GM21619 (cell line): ENCODE measurements around the gene ISCA2.

ENCODE experiments used
- ATAC-seq: cut with Tn5 transposase; IDR thresholded peaks from one replicate; pipeline ENCODE4 v1.9.1; 2021; ENCODE audit not compliant: unreplicated experiment

The ISCA2 gene

DNA sequence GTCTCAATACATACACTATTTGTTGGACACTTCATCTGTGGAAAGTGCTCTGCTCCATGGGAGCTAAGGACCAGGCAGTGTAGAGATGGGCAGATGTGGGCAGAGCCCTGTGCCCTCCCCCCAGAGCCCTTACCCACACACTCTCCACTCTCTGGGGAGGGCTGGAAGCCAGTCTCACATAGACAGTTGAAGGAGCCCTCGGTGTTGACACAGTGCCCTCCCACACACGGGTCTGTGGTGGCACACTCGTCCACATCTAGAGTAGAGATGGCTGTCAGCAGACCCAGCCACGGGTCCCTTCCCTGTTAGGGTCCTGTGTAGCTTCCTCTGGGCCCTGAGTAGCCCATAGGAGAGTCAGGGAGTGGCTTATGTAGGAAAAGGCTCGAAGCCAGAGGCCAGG lies 14.3 kb downstream of the ISCA2 start:
- ATAC-seq, result no peak

- no peak for ATAC-seq
Observed at GRCh38 chr14:74508292-74508731, 14.7 kb downstream of the ISCA2 start.

DNA sequence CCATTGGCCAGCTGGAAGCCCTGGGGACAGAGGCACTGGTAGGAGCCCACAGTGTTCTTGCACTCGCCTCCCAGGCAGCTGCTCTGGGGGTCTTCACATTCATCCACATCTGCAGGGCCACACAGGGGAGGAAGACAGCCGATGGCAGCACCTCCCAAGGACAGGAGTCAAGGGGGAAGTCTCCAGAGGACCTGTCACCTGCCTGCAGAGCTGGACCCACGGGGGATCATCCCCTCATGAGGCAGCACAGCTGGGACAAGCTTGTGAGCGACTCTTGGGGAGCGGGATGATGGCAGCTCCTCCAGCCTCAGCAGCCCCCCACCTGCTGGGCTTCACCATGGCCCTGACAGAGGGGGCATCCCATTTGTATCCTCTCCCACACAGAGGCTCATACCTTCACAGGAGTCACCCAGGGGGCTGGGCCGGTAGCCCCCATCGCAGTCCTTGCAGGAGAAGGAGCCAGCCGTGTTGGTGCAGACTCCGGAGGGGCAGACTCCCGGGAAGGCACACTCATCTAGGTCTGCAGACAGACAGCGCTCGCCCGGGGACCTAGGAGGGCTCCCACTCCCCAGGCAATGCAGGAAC lies 15.4 kb downstream of the ISCA2 start:
- ATAC-seq, result no peak

DNA sequence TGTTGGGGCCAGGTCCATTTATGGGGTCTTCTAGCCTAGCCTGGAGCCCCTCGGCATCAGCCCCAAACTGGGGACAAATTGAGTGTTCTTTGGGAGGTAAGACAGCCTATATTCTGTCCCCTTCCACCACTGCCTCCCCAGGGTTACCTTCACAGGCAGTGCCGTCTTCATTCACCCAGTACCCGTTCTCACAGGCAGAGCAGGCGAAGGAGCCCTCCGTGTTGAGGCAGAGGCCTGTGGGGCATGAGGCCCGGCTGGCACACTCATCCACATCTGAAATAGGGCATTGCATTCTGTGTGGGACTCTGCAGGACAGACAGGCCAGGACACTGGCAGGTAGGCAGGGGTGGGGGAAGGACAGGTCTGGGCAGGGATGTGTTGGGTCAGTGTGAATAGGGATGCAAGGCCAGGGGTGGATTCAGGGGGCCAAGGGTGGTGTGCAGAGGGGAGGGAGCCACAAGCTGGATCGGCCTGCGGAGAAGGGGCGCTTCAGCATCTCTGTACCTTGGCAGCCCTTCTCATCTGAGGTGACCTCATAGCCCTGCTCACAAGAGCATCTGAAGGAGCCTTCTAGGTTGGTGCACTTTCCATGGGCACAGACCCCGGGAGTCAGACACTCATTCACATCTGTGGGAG lies 16.1 kb downstream of the ISCA2 start:
- ATAC-seq, result no peak

DNA sequence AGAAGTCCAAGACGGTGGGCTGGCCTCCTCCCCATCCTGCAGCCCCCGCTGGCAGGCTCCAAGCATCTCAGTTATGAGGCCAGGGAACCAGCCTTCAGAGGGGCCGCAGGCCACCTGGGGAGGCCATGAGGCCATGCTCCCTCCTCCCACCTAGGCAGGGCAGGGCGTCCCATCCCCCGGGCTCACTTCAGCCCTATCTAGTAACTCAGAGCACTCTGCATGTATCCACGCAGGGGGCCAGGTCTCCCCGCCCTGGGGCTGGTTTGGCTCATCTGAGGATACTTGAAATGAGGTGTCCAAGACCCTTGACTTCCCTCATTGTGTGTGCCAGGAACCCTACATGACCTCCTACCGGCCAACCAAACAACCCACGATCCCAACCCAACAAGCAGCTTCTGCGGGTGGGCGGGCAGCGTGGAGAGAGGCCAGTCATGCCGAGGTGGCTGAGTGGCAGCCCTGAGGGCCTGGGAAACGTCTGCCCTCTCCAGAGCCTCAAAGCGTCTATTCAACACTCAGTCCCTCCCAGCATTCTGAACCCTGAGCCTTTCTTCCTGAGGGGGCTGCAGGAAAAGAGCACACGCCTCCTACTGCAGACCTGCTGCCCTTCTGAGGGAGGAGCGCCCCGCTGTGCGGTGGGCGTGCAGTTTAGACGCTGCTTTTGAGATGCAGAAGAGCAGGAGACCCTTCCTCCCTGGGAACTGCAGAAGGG lies 16.8 kb downstream of the ISCA2 start:
- ATAC-seq, result no peak

- ATAC-seq, result no peak
Observed at GRCh38 chr14:74510959-74511409, 17.4 kb downstream of the ISCA2 start.

GRCh38 chr14:74511966-74512830 lies 18.6 kb downstream of the ISCA2 start:
- ATAC-seq, result no peak

GRCh38 chr14:74514471-74514941 lies 20.9 kb downstream of the ISCA2 start:
- no peak for ATAC-seq

- no peak for ATAC-seq
Observed at GRCh38 chr14:74515891-74516412, 22.4 kb downstream of the ISCA2 start.

- ATAC-seq, result no peak
Observed at GRCh38 chr14:74516451-74517160, 23.0 kb downstream of the ISCA2 start.

DNA sequence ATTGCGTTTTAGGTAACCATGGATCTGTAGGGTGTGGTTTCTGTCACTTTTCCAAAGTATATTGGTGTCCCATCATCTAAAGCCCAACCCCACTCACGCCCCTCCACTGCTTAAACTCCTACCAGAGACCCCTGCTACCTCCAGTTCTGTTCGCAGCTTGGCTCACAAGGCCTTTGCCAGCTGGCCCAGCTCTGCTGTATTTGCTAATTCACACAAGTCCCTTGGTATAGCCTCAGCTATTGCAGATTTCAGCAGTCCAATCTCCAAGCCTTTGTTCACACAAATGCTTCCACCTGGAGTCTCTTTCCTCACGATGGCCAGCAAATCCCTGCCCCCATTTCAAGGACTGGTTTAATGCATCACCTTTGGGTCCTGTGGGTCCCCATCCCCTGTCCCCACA lies 24.2 kb downstream of the ISCA2 start:
- ATAC-seq, result no peak

DNA sequence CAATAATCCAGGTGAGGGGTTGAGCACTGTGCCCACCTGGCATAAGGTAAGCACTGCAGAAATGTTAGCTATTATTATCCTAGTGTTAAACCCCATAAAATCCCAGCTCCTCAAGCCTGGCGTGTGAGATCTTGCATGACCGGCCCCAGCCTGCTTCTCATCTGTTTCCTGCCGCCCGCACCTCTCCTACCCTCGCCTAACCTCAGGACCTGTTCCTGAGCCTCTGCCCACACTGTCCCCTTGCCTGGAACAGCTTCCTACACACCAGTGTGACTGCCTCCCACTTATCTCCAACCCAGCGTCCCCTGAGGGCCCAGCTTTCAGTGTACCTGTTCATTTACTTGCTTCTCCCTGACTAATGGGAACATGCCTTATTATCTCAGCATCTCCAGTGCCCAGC lies 24.7 kb downstream of the ISCA2 start:
- ATAC-seq, result no peak

- ATAC-seq, result no peak
Observed at GRCh38 chr14:74519316-74520074, 25.9 kb downstream of the ISCA2 start.

DNA sequence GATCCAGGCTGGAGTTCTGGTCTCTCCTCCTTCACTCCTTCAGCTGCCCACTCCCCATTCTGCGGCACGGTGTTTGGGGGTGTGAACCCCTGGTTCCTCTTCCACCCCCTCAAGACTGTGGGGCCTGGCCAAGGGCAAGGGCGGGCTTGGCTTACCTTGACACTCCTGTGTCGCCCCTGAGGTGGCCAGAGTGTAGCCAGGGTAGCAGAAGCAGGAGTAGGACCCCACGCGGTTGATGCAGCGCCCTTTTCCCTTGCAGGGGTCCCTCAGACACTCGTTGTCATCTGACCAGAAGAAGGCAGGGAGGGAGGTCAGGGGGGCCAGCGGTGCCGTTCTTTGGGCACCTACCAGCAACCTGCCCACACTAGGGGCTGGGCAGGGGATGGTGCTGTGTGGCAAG lies 28.2 kb downstream of the ISCA2 start:
- ATAC-seq, result no peak

- ATAC-seq, result no peak
Observed at GRCh38 chr14:74522740-74523139, 29.2 kb downstream of the ISCA2 start.

DNA sequence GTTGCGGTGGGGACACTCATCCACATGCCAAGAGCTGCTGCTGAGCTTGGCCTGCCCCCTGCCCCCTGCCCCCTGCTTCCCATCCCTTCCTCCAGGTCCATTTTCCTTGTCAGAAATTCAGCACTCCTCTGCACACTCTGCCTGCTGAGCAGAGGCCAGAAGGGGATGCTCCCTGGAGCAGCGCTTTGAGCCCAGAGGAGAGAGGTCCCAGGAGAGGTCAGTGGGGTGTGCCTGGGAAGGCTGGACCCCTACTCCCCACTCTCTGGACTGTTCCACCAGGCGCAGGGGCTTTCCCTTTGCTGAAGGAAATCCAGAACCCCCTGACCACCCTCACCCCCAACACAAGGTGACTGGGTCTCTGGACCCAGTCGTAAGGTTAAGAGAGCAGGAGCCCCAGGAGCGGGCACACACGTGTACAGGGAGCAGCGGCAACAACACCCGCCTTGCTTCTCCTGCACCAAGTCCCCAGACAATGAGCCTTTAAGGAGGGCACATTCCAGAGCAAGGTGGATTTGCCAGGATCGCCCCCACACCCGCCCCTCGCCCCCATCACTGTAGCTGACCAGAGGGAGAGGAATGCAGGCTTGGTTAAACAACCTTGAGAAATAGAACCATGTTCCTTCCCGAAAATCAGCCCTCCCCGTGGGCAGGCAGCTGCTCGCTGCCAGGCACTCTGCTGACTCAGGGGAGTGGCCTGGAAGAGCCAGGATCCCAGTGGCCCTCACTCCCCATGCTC lies 30.7 kb downstream of the ISCA2 start:
- ATAC-seq, result no peak

- ATAC-seq, result no peak
Observed at GRCh38 chr14:74524812-74525135, 31.2 kb downstream of the ISCA2 start.

- ATAC-seq, result no peak
Observed at GRCh38 chr14:74525361-74525851, 31.8 kb downstream of the ISCA2 start.
